Adrenal gland (tissue), 5 donors: ENCODE data around the gene ELK4.

Experiments used
- POLR2A ChIP-seq, 2 donors: fragments of 450-650 bp; IDR thresholded peaks; one replicate each; pipeline ENCODE4 v1.6.1; 2017; ENCODE audit warnings: antibody characterized with exemption in 2 of 2, mild to moderate bottlenecking in 2 of 2, moderate library complexity in 1 of 2
- TF ChIP-seq, protein P1 (sequence below), 6 experiments: fragments of 450-650 bp in 4 of 6; fragments of 200-600 bp in 2 of 6; sonication (generic) in 1 of 6; IDR thresholded peaks; 1 replicate in 5 of 6; 2 replicates in 1 of 6; pipeline versions ENCODE4 v1.5.1 to v1.8.0; 2016 to 2021; ENCODE audit warnings: antibody characterized with exemption in 6 of 6, mild to moderate bottlenecking in 2 of 6, moderate library complexity in 1 of 6
- donor health status: DM: no; HTN: no; CAD: no.

DNA sequence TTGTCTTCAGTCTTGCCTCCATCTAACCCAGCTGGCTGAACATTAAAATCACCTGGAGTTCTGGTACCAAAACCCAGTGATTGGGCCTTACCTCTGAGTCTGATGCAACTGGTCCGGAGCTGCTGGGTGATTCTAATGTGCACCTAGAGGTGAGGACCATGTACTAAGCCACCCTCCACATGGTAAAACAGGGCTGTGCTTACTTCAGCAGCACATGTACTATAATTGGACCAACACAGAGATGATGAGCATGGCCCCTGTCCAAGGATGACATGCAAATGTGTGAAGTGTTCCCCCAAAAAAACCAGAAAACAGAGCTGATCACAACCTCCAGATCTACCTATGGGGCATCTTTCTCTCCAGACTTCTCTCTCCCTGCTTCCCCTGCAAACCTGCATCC is 37.0 kb downstream of the ELK4 start:
- TF ChIP-seq POLR2A (IDR thresholded peaks at IDR 0.05): no peak
- TF ChIP-seq, protein P1, sequence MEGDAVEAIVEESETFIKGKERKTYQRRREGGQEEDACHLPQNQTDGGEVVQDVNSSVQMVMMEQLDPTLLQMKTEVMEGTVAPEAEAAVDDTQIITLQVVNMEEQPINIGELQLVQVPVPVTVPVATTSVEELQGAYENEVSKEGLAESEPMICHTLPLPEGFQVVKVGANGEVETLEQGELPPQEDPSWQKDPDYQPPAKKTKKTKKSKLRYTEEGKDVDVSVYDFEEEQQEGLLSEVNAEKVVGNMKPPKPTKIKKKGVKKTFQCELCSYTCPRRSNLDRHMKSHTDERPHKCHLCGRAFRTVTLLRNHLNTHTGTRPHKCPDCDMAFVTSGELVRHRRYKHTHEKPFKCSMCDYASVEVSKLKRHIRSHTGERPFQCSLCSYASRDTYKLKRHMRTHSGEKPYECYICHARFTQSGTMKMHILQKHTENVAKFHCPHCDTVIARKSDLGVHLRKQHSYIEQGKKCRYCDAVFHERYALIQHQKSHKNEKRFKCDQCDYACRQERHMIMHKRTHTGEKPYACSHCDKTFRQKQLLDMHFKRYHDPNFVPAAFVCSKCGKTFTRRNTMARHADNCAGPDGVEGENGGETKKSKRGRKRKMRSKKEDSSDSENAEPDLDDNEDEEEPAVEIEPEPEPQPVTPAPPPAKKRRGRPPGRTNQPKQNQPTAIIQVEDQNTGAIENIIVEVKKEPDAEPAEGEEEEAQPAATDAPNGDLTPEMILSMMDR (IDR thresholded peaks at IDR 0.05): no peak
